AG04449 (cell line): ENCODE results near the gene MAGI1.
A peak's percentile ranks its signal among the peaks of the same experiment; 100 is the strongest.

Experiments used
- CTCF ChIA-PET: fragments of 350-600 bp; formaldehyde crosslinking; extraction: SDS; loops from one replicate; lab custom pipeline; 2021; ENCODE audit warnings: antibody characterized with exemption; lab: Yijun Ruan, JAX
- POLR2A ChIA-PET: fragments of 400-600, 350-600 bp; formaldehyde crosslinking; extraction: SDS; loops from one replicate; lab custom pipeline; 2020; ENCODE audit warnings: antibody characterized with exemption, inconsistent platforms; lab: Yijun Ruan, JAX
- DNase-seq: peaks from one replicate; pipeline ENCODE4 v3.0.0-alpha.2; 2010; ENCODE audit warnings: low read depth, low spot score
- H3K4me3 ChIP-seq: 2 replicates; pipeline ENCODE4 v1.5.1; 2011; ENCODE audit warnings: low read depth, mild to moderate bottlenecking, control low read depth, low read length
- CTCF ChIP-seq: IDR thresholded peaks from one replicate; pipeline ENCODE4 v1.5.1; 2011; ENCODE audit warnings: mild to moderate bottlenecking, moderate library complexity, low read length, control low read depth, inconsistent platforms; ENCODE audit not compliant: insufficient read depth; ENCODE audit errors: missing control alignments

Gene MAGI1

GRCh38 chr3:65676580-65676979, 362.1 kb downstream of the MAGI1 start:
- POLR2A ChIA-PET, result interaction anchor here (0.6 kb wide), 1 partner anchor 114 kb away, joined by 3 read pairs; no protein-coding TSS in a partner anchor
- H3K4me3 ChIP-seq, result no peak overlapping the region
- no peak for TF ChIP-seq CTCF
- CTCF ChIA-PET, result interaction anchor here (0.7 to 2.5 kb wide), 4 partner anchors 9 to 237 kb away, joined by 3 to 9 read pairs (median 5); no protein-coding TSS in a partner anchor
- DNase-seq, result no peak

DNA sequence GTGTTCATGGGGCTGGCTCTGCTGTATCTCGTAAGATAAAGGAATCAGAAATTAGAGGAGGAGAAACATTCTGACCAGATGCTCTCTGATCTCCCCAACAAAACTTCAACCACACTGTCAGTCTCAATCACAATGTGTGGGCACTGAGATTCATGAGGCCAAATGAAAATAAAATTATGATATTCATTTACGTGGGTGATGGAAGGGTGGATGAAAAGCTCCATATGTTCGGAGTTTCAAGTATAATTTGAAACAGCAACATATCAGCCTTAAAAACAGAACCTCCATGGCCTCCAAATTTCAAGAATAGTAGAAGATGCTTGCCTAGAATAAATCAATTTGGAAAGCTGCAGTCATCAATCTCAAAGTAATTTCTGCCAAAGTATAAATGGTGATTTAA, 363.7 kb downstream of the MAGI1 start:
- POLR2A ChIA-PET, result no interaction called here
- no peak overlapping the region for H3K4me3 ChIP-seq
- no peak for TF ChIP-seq CTCF
- DNase-seq, result no peak
- CTCF ChIA-PET, result interaction anchor here (0.7 to 2.5 kb wide), 9 partner anchors 11 to 236 kb away, joined by 3 to 9 read pairs (median 3); no protein-coding TSS in a partner anchor

DNA sequence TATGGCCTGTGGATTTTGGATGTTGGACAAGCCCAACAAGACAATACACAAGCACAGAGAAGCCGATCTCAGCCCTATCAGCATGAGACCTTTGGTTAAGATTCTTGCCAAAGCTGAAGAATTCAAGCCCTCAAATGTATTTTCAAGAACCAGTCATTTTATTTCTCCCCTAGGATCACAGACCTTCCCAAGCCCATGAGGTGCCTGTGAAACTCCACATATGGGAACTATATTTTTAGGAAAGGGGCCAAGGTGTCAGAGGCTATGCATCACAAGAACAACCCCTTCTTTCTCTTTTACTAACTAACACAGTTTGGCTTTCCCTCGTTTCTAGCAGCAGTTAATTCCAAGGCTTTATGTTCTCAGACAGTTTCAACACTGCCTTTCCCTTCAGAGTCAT, 364.5 kb downstream of the MAGI1 start:
- DNase-seq, result no peak
- TF ChIP-seq CTCF, result no peak
- H3K4me3 ChIP-seq, result no peak overlapping the region
- POLR2A ChIA-PET, result no interaction called here
- CTCF ChIA-PET, result interaction anchor here (0.6 to 2.5 kb wide), 16 partner anchors 9 to 1140 kb away, joined by 3 to 25 read pairs (median 4); no protein-coding TSS in a partner anchor

DNA sequence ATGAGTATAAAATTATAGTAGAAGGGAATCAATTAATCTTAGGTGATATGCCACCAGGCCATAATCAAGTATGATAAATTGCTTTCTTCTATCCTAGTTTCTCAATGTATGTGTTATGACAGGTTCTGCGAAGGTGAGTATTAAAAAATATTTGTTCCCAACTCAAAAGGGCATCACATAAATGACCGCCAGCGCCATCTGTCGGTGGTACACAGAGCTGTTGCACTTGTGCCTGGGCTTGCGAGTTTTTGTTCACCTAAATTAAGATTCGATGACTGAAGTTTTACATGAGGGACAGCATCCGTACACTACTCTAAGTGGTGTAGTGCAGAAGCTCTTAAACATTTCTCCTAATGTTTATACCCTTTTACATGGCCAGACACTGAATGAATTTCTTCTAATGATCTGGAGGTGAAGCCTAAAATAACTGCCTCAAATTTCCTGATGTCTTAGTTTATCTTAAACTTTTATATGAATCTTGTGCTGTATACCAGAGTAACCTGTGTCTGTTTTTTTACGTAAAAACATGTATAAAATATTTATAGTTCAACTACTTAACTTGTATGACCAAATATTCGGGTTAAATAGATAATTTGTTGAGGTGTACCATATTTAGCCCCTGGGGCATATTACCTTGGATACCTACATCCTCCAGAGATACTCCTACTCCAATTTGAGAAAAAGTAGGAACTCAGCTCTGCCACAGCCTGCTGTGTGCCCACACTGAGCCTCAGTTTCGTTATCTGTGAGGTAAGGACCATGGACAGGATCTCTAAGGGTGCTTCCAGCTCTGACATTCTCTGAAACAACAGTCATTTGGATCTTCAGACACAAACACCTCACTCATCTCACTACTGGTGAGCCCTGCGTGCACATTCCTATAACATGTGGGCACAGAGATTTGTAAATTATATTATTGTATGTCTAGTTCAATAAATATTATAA, 365.6 kb downstream of the MAGI1 start:
- POLR2A ChIA-PET, result no interaction called here

DNA sequence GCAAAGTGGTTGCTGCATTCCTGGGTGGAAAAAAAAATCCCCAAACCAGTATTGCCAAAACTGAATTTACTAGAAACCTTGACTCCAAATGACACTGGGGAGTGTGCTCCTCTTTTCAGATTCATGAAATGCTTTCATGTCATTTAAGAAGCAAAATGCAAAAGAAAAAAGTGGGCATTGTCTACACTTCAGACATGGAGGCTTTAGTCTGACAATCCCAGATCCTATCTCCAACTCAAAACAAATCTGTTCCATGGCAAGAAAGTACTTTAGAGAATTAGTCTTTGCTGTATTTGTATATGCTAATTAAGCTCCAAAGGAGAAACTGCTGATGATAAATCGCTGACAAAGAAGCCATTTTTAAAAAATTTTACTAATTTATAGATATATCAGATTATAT, 366.7 kb downstream of the MAGI1 start:
- ChIA-PET CTCF (interaction anchor here (0.6 to 3.2 kb wide), 6 partner anchors 19 to 565 kb away, joined by 3 to 21 read pairs (median 6); no protein-coding TSS in a partner anchor), POLR2A (no interaction called here)
- no peak for DNase-seq
- H3K4me3 ChIP-seq, result no peak overlapping the region
- TF ChIP-seq CTCF, result no peak

More for the DNA sequence above, 365.6 kb downstream of the MAGI1 start:
- CTCF ChIA-PET, result interaction anchor here (0.6 to 2.4 kb wide), 19 partner anchors 8 to 1139 kb away, joined by 3 to 25 read pairs (median 4); no protein-coding TSS in a partner anchor
- no peak for DNase-seq
- H3K4me3 ChIP-seq, result no peak overlapping the region
- TF ChIP-seq CTCF, result peak; percentile 68

- no peak for DNase-seq
- H3K4me3 ChIP-seq, result no peak overlapping the region
- ChIA-PET CTCF (interaction anchor here (0.9 to 3.2 kb wide), 5 partner anchors 9 to 239 kb away, joined by 3 to 21 read pairs (median 3); no protein-coding TSS in a partner anchor), POLR2A (no interaction called here)
- TF ChIP-seq CTCF, result no peak
These were observed 367.7 kb downstream of the MAGI1 start for GRCh38 chr3:65671004-65671403.
